ENCODE results near the gene ARF1.

Gene ARF1

DNA sequence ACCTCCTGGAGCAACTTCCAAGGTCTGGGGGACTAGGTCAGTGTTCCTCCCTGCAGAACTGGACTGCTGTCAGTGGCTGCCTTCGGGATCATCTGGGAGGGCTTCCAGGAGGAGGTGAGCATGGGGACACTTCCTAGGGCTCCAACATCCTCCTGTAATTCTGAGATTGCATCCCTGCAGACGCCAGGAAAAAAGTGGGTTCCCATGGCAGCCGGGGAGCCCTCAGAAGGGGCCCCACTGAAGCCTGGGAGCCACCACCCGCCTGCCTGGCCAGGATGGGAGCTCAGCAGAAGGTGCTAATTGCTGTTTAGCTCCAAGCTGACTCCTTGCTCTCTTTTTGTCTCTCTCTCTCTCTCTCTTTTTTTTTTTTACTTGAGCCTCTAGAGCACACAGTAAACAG is 16.1 kb upstream of the ARF1 start:
- no peak for TF ChIP-seq TCF12 (IDR thresholded peaks at IDR 0.05; ENCODE audit: low read depth)
- TF ChIP-seq ZBTB7A (IDR thresholded peaks at IDR 0.05; ENCODE audit: low read depth) = no peak
- TF ChIP-seq, protein P1, sequence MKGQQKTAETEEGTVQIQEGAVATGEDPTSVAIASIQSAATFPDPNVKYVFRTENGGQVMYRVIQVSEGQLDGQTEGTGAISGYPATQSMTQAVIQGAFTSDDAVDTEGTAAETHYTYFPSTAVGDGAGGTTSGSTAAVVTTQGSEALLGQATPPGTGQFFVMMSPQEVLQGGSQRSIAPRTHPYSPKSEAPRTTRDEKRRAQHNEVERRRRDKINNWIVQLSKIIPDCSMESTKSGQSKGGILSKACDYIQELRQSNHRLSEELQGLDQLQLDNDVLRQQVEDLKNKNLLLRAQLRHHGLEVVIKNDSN (IDR thresholded peaks at IDR 0.05) = no peak
- TF ChIP-seq, protein P2, sequence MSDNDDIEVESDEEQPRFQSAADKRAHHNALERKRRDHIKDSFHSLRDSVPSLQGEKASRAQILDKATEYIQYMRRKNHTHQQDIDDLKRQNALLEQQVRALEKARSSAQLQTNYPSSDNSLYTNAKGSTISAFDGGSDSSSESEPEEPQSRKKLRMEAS (IDR thresholded peaks at IDR 0.05) = no peak
- TF ChIP-seq NFIC (IDR thresholded peaks at IDR 0.05) = no peak
- TF ChIP-seq YY1 (IDR thresholded peaks at IDR 0.05; ENCODE audit: low read depth) = no peak
- no peak for TF ChIP-seq EP300 (IDR thresholded peaks at IDR 0.05; ENCODE audit: borderline replicate concordance)
- no peak for TF ChIP-seq CEBPB (IDR thresholded peaks at IDR 0.05)
- no peak for TF ChIP-seq FOXM1 (IDR thresholded peaks at IDR 0.05; ENCODE audit: borderline replicate concordance, low read depth)
- TF ChIP-seq TAF1 (IDR thresholded peaks at IDR 0.05; ENCODE audit: low read depth) = no peak
- TF ChIP-seq, protein P3, sequence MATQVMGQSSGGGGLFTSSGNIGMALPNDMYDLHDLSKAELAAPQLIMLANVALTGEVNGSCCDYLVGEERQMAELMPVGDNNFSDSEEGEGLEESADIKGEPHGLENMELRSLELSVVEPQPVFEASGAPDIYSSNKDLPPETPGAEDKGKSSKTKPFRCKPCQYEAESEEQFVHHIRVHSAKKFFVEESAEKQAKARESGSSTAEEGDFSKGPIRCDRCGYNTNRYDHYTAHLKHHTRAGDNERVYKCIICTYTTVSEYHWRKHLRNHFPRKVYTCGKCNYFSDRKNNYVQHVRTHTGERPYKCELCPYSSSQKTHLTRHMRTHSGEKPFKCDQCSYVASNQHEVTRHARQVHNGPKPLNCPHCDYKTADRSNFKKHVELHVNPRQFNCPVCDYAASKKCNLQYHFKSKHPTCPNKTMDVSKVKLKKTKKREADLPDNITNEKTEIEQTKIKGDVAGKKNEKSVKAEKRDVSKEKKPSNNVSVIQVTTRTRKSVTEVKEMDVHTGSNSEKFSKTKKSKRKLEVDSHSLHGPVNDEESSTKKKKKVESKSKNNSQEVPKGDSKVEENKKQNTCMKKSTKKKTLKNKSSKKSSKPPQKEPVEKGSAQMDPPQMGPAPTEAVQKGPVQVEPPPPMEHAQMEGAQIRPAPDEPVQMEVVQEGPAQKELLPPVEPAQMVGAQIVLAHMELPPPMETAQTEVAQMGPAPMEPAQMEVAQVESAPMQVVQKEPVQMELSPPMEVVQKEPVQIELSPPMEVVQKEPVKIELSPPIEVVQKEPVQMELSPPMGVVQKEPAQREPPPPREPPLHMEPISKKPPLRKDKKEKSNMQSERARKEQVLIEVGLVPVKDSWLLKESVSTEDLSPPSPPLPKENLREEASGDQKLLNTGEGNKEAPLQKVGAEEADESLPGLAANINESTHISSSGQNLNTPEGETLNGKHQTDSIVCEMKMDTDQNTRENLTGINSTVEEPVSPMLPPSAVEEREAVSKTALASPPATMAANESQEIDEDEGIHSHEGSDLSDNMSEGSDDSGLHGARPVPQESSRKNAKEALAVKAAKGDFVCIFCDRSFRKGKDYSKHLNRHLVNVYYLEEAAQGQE (IDR thresholded peaks at IDR 0.05; ENCODE audit: low read depth) = no peak

DNA sequence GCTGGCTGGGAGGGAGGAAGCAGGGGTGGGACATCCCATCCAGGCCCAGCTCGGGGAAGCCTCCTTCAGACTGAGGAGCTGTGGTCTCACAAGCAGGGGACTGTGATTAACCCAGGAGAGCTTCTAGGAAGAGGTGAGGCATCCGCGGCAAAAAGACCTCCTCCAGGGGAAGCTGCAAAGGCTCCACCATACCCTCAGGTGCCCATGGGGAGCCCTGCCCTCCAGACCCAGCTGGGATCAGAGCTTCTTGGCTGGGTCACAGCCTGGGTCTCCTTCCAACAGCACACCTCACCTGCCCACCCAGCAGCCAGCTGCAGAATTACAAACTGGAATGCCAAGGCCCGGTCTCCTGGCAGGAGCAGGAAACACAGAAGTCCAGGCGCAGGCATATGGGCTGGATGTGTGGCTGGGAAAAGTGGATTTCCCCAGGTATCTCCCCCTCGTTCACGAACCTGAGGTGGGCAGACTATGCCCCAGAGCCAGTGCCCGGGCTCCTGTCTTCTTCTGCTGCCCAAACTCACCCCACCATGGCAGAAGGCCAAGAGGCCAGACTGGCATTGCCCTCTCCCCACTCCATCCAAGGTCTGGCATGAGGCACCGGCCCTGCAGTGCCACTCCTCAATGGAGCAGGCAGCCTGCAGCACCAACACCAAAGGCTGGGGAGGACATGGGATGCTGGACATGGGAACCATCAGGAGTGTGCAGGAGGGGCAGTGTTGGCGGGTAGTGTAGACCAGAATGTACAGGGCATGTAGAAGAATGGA is 15.4 kb upstream of the ARF1 start:
- TF ChIP-seq EP300 (IDR thresholded peaks at IDR 0.05; ENCODE audit: borderline replicate concordance) = no peak
- no peak for TF ChIP-seq CEBPB (IDR thresholded peaks at IDR 0.05)
- no peak for TF ChIP-seq TCF12 (IDR thresholded peaks at IDR 0.05; ENCODE audit: low read depth)
- no peak for TF ChIP-seq FOXM1 (IDR thresholded peaks at IDR 0.05; ENCODE audit: borderline replicate concordance, low read depth)
- no peak for TF ChIP-seq TEAD4 (IDR thresholded peaks at IDR 0.05)
- TF ChIP-seq, protein P2 (IDR thresholded peaks at IDR 0.05) = no peak
- no peak for TF ChIP-seq EGR1 (IDR thresholded peaks at IDR 0.05)
- TF ChIP-seq YY1 (IDR thresholded peaks at IDR 0.05; ENCODE audit: low read depth) = no peak
- TF ChIP-seq ZBTB7A (IDR thresholded peaks at IDR 0.05; ENCODE audit: low read depth) = no peak

DNA sequence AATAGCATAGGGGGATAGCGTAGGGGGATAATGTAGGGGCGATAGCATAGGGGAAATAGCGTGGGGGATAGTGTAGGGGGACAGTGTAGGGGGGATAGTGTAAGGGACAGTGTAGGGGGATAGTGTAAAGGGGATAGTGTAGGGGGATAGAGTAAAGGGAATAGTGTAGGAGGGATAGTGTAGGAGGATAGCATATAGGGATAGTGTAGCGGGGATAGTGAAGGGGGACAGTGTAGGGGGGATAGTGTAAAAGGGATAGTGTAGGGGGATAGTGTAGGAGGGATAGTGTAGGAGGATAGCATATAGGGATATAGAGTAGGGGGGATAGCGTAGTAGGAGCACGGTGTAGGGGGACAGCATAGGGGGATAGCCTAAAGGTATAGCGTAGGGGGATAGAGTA is 14.1 kb upstream of the ARF1 start:
- TF ChIP-seq, protein P3 (IDR thresholded peaks at IDR 0.05; ENCODE audit: low read depth) = no peak
- TF ChIP-seq TEAD4 (IDR thresholded peaks at IDR 0.05) (no peak), EGR1 (IDR thresholded peaks at IDR 0.05) (no peak), RAD21 (IDR thresholded peaks at IDR 0.05; ENCODE audit: low read depth) (no peak), CEBPB (IDR thresholded peaks at IDR 0.05) (no peak), TCF12 (IDR thresholded peaks at IDR 0.05; ENCODE audit: low read depth) (no peak), CREB1 (IDR thresholded peaks at IDR 0.05; ENCODE audit: low read depth) (no peak)
- TF ChIP-seq, protein P1 (IDR thresholded peaks at IDR 0.05) = no peak
- TF ChIP-seq, protein P2 (IDR thresholded peaks at IDR 0.05) = no peak

DNA sequence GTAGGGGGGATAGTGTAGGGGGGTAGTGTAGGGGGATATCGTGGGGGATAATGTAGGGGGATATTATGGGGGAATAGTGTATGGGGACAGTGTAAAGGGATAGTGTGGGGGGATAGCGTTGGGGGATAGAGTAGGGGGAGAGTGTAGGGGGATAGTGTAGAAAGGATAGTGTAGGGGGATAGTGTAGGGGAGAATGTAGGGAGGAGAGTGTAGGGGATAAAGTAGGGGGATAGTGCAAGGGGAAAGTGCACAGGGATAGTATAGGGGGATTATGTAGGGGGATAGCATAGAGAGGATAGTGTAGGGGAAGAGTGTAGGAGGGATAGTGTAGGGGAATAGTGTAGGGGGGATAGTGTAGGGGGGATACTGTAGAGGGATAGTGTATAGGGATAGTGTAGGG is 12.3 kb upstream of the ARF1 start:
- TF ChIP-seq, protein P1 (IDR thresholded peaks at IDR 0.05) = no peak
- TF ChIP-seq TAF1 (IDR thresholded peaks at IDR 0.05; ENCODE audit: low read depth) (no peak), FOXM1 (IDR thresholded peaks at IDR 0.05; ENCODE audit: borderline replicate concordance, low read depth) (no peak), CREB1 (IDR thresholded peaks at IDR 0.05; ENCODE audit: low read depth) (no peak), ZBTB7A (IDR thresholded peaks at IDR 0.05; ENCODE audit: low read depth) (no peak), CEBPB (IDR thresholded peaks at IDR 0.05) (no peak), YY1 (IDR thresholded peaks at IDR 0.05; ENCODE audit: low read depth) (no peak), RAD21 (IDR thresholded peaks at IDR 0.05; ENCODE audit: low read depth) (no peak), EGR1 (IDR thresholded peaks at IDR 0.05) (no peak), EP300 (IDR thresholded peaks at IDR 0.05; ENCODE audit: borderline replicate concordance) (no peak), TEAD4 (IDR thresholded peaks at IDR 0.05) (no peak), NFIC (IDR thresholded peaks at IDR 0.05) (no peak), TCF12 (IDR thresholded peaks at IDR 0.05; ENCODE audit: low read depth) (no peak)
- TF ChIP-seq, protein P3 (IDR thresholded peaks at IDR 0.05; ENCODE audit: low read depth) = no peak
- TF ChIP-seq, protein P2 (IDR thresholded peaks at IDR 0.05) = no peak

All from Ishikawa (cell line).